ENCODE results near the gene CDK5RAP1. TPM values are rescaled to one million over a fixed set of nuclear protein-coding genes. Genes with fewer than 3 reads are reported as not detected.
"Not testable (repeated sequence)": the region's sequence is repeated elsewhere in the genome, so short reads cannot be mapped to it uniquely, and the experiment has no call there.

Gene CDK5RAP1
- total RNA-seq, 1 donor from 2014 or later, result 50.5 TPM

- intact Hi-C loops (cut with micrococcal nuclease), result loop anchor here (5.0 to 10.0 kb wide), 2 partner anchors 147 to 671 kb away; partner anchors contain the start of gene EIF2S2
- Mint-ChIP-seq H3K27ac (no peak overlapping the region), H3K9me3 (no peaks in the 10 kb centered on the region), H3K4me3 (peak overlapping the region; percentile 44), H3K27me3 (no peaks in the 10 kb centered on the region), H3K4me1 (peaks cover 29% of the 10 kb centered on the region), H3K36me3 (ENCODE audit: low read depth) (peaks cover 3% of the 10 kb centered on the region)
- ATAC-seq (ENCODE audit: low read depth), result no peak
- no peak for TF ChIP-seq CTCF (IDR thresholded peaks at IDR 0.05)
- CTCF ChIA-PET, result no interaction called here
- POLR2A ChIA-PET, result no interaction called here
- DNase-seq, result no peak
Measured at GRCh38 chr20:33441142-33441955, 40.0 kb upstream of the CDK5RAP1 start.

- DNase-seq; H3K9me3 Mint-ChIP-seq; H3K36me3 Mint-ChIP-seq (ENCODE audit: low read depth); H3K27ac Mint-ChIP-seq; H3K27me3 Mint-ChIP-seq; ATAC-seq (ENCODE audit: low read depth); H3K4me3 Mint-ChIP-seq; CTCF ChIA-PET: not testable (repeated sequence)
- peaks cover 24% of the 10 kb centered on the region for H3K4me1 Mint-ChIP-seq
- intact Hi-C loops (cut with micrococcal nuclease), result loop anchor here (5.0 to 10.0 kb wide), 2 partner anchors 146 to 672 kb away; partner anchors contain the start of gene EIF2S2
- POLR2A ChIA-PET, result interaction anchor here (0.6 kb wide), 1 partner anchor 48 kb away, joined by 3 read pairs; no protein-coding TSS in a partner anchor
Measured at GRCh38 chr20:33440562-33440961, 39.2 kb upstream of the CDK5RAP1 start.

- ChIA-PET CTCF (no interaction called here), POLR2A (no interaction called here)
- TF ChIP-seq CTCF (IDR thresholded peaks at IDR 0.05), result no peak
- H3K36me3 Mint-ChIP-seq (ENCODE audit: low read depth), result no peaks in the 10 kb centered on the region
- DNase-seq, result no peak
- H3K27ac Mint-ChIP-seq, result no peak overlapping the region
- no peak for ATAC-seq (ENCODE audit: low read depth)
- no peaks in the 10 kb centered on the region for H3K27me3 Mint-ChIP-seq
- no peak overlapping the region for H3K4me3 Mint-ChIP-seq
- H3K9me3 Mint-ChIP-seq, result no peaks in the 10 kb centered on the region
- intact Hi-C loops (cut with micrococcal nuclease), result no loop called here
- peaks cover 13% of the 10 kb centered on the region for H3K4me1 Mint-ChIP-seq
Measured at GRCh38 chr20:33438481-33438880, 37.2 kb upstream of the CDK5RAP1 start.

GRCh38 chr20:33437141-33437911, 36.0 kb upstream of the CDK5RAP1 start:
- POLR2A ChIA-PET, result no interaction called here
- Mint-ChIP-seq H3K27ac (no peak overlapping the region), H3K27me3 (no peaks in the 10 kb centered on the region), H3K4me3 (no peak overlapping the region), H3K36me3 (ENCODE audit: low read depth) (no peaks in the 10 kb centered on the region), H3K4me1 (peaks cover 6% of the 10 kb centered on the region), H3K9me3 (no peaks in the 10 kb centered on the region)
- intact Hi-C loops (cut with micrococcal nuclease), result no loop called here
- ATAC-seq (ENCODE audit: low read depth) (no peak), DNase-seq (no peak)
- TF ChIP-seq CTCF (IDR thresholded peaks at IDR 0.05), result no peak
- CTCF ChIA-PET, result no interaction called here

- Mint-ChIP-seq H3K4me1 (no peaks in the 10 kb centered on the region), H3K27me3 (no peaks in the 10 kb centered on the region), H3K9me3 (no peaks in the 10 kb centered on the region), H3K27ac (no peak overlapping the region), H3K36me3 (ENCODE audit: low read depth) (no peaks in the 10 kb centered on the region), H3K4me3 (no peak overlapping the region)
- DNase-seq (no peak), ATAC-seq (ENCODE audit: low read depth) (no peak)
- POLR2A ChIA-PET, result interaction anchor here (0.6 kb wide), 3 partner anchors 175 to 1979 kb away, joined by 4 to 6 read pairs (median 5); no protein-coding TSS in a partner anchor
- intact Hi-C loops (cut with micrococcal nuclease), result no loop called here
- TF ChIP-seq CTCF (IDR thresholded peaks at IDR 0.05), result no peak
- CTCF ChIA-PET, result interaction anchor here (0.6 kb wide), 1 partner anchor 141 kb away, joined by 3 read pairs; no protein-coding TSS in a partner anchor
Measured at GRCh38 chr20:33434434-33434833, 33.1 kb upstream of the CDK5RAP1 start.

All from activated B cell treated with CpG ODN at 0.5 μM for 24 hours (primary cell).